ENCODE results near the gene ABCB1.

DNA sequence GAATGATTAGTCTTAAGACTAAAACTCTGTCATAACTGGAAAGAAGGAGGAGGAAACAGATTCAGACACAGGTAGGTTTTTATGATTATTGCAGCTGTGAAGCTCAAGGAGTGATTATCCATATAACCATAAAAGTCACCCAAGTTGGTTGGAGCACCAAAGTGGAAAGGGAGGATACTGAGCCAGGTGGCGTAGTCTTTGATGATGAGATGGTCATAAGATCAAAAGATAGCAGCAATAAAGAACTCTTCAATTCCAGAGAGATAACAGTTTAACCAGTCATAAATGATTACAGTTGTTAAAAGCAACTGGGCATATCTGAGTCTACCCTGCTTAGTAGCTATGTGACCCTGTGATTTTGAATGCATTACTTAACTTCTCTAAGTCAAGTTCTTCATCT lies 8.4 kb downstream of the ABCB1 start:
- TF ChIP-seq RAD21 (IDR thresholded peaks at IDR 0.05; ENCODE audit: low read depth) (no peak), TCF12 (IDR thresholded peaks at IDR 0.05; ENCODE audit: low read depth) (no peak), ZBTB7A (IDR thresholded peaks at IDR 0.05; ENCODE audit: low read depth) (no peak), EP300 (IDR thresholded peaks at IDR 0.05; ENCODE audit: borderline replicate concordance) (no peak), FOXM1 (IDR thresholded peaks at IDR 0.05; ENCODE audit: borderline replicate concordance, low read depth) (no peak), CREB1 (IDR thresholded peaks at IDR 0.05; ENCODE audit: low read depth) (no peak), CEBPB (IDR thresholded peaks at IDR 0.05) (no peak), TAF1 (IDR thresholded peaks at IDR 0.05; ENCODE audit: low read depth) (no peak), NFIC (IDR thresholded peaks at IDR 0.05) (no peak), YY1 (IDR thresholded peaks at IDR 0.05; ENCODE audit: low read depth) (no peak), EGR1 (IDR thresholded peaks at IDR 0.05) (no peak)
- TF ChIP-seq, protein P1, sequence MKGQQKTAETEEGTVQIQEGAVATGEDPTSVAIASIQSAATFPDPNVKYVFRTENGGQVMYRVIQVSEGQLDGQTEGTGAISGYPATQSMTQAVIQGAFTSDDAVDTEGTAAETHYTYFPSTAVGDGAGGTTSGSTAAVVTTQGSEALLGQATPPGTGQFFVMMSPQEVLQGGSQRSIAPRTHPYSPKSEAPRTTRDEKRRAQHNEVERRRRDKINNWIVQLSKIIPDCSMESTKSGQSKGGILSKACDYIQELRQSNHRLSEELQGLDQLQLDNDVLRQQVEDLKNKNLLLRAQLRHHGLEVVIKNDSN (IDR thresholded peaks at IDR 0.05): no peak
- TF ChIP-seq, protein P2, sequence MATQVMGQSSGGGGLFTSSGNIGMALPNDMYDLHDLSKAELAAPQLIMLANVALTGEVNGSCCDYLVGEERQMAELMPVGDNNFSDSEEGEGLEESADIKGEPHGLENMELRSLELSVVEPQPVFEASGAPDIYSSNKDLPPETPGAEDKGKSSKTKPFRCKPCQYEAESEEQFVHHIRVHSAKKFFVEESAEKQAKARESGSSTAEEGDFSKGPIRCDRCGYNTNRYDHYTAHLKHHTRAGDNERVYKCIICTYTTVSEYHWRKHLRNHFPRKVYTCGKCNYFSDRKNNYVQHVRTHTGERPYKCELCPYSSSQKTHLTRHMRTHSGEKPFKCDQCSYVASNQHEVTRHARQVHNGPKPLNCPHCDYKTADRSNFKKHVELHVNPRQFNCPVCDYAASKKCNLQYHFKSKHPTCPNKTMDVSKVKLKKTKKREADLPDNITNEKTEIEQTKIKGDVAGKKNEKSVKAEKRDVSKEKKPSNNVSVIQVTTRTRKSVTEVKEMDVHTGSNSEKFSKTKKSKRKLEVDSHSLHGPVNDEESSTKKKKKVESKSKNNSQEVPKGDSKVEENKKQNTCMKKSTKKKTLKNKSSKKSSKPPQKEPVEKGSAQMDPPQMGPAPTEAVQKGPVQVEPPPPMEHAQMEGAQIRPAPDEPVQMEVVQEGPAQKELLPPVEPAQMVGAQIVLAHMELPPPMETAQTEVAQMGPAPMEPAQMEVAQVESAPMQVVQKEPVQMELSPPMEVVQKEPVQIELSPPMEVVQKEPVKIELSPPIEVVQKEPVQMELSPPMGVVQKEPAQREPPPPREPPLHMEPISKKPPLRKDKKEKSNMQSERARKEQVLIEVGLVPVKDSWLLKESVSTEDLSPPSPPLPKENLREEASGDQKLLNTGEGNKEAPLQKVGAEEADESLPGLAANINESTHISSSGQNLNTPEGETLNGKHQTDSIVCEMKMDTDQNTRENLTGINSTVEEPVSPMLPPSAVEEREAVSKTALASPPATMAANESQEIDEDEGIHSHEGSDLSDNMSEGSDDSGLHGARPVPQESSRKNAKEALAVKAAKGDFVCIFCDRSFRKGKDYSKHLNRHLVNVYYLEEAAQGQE (IDR thresholded peaks at IDR 0.05; ENCODE audit: low read depth): no peak

Measured in Ishikawa (cell line).